Measurements from ENCODE around the gene CCN2.

DNA sequence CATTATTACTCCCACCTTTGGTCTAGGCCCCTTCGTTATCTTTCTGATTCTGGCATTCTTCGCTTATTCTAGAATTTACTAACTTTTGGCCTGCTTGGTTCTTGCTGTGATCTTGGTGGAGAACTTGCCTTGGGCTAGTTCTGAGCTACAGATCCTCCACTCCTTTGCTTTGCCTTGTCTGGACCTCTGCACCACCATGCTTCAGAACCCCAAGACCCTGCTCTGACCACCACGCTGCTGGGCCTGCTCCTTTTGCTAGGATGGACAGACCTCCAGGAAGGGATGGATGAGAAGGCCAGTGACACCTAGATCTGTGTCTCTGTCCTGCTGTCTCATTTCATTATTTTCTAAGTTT is 30.4 kb upstream of the CCN2 start:
- TF ChIP-seq, protein P1, sequence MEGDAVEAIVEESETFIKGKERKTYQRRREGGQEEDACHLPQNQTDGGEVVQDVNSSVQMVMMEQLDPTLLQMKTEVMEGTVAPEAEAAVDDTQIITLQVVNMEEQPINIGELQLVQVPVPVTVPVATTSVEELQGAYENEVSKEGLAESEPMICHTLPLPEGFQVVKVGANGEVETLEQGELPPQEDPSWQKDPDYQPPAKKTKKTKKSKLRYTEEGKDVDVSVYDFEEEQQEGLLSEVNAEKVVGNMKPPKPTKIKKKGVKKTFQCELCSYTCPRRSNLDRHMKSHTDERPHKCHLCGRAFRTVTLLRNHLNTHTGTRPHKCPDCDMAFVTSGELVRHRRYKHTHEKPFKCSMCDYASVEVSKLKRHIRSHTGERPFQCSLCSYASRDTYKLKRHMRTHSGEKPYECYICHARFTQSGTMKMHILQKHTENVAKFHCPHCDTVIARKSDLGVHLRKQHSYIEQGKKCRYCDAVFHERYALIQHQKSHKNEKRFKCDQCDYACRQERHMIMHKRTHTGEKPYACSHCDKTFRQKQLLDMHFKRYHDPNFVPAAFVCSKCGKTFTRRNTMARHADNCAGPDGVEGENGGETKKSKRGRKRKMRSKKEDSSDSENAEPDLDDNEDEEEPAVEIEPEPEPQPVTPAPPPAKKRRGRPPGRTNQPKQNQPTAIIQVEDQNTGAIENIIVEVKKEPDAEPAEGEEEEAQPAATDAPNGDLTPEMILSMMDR (IDR thresholded peaks at IDR 0.05; ENCODE audit: low read length): no peak
- no peak for TF ChIP-seq EZH2 (IDR thresholded peaks at IDR 0.05; ENCODE audit: borderline replicate concordance, low read length)
